ENCODE measurements around the gene SUGCT. TPM values are rescaled to one million over a fixed set of nuclear protein-coding genes. Genes with fewer than 3 reads are reported as not detected.

SUGCT gene
- total RNA-seq, 3 donors from 2014 or later, result 2.3 to 4.5 (median 4.0) TPM

GRCh38 chr7:40826411-40827221, 691.8 kb downstream of the SUGCT start:
- no peak for DNase-seq (ENCODE audit: low spot score in 2 of 2)
- intact Hi-C loops (cut with DNase I; ENCODE audit: low total_unique reads), result no loop called here
- TF ChIP-seq CTCF (IDR thresholded peaks at IDR 0.05) (no peak), POLR2A (IDR thresholded peaks at IDR 0.05) (no peak), POLR2AphosphoS5 (IDR thresholded peaks at IDR 0.05) (no peak)
- H3K4me3 ChIP-seq, result no peak overlapping the region
- no peaks in the 10 kb centered on the region for H3K9me3 ChIP-seq
- no peaks in the 10 kb centered on the region for H3K27me3 ChIP-seq
- H3K4me1 ChIP-seq, result peaks cover 0 to 8% of the 10 kb centered on the region in 2 donors
- H3K27ac ChIP-seq, result peak overlapping the region; percentile 62 to 86
- no peaks in the 10 kb centered on the region for H3K36me3 ChIP-seq

- H3K27me3 ChIP-seq, result no peaks in the 10 kb centered on the region
- peak overlapping the region; percentile 62 to 86 for H3K27ac ChIP-seq
- peak in 1 of 2 donors; percentile 33 for DNase-seq (ENCODE audit: low spot score in 2 of 2)
Measured at GRCh38 chr7:40827222-40828085, 692.6 kb downstream of the SUGCT start.

GRCh38 chr7:40828686-40829600, 694.1 kb downstream of the SUGCT start:
- no peak overlapping the region for H3K27ac ChIP-seq

More at GRCh38 chr7:40827222-40828085, 692.6 kb downstream of the SUGCT start:
- H3K36me3 ChIP-seq, result no peaks in the 10 kb centered on the region
- no peaks in the 10 kb centered on the region for H3K9me3 ChIP-seq
- TF ChIP-seq CTCF (IDR thresholded peaks at IDR 0.05), result no peak
- no peak for TF ChIP-seq POLR2A (IDR thresholded peaks at IDR 0.05)
- no peak for TF ChIP-seq POLR2AphosphoS5 (IDR thresholded peaks at IDR 0.05)
- intact Hi-C loops (cut with DNase I; ENCODE audit: low total_unique reads), result no loop called here
- peaks cover 0 to 8% of the 10 kb centered on the region in 2 donors for H3K4me1 ChIP-seq
- no peak overlapping the region for H3K4me3 ChIP-seq

More at GRCh38 chr7:40828686-40829600, 694.1 kb downstream of the SUGCT start:
- no peaks in the 10 kb centered on the region for H3K36me3 ChIP-seq
- peaks cover 0 to 8% of the 10 kb centered on the region in 2 donors for H3K4me1 ChIP-seq
- no peak for TF ChIP-seq CTCF (IDR thresholded peaks at IDR 0.05)
- TF ChIP-seq POLR2AphosphoS5 (IDR thresholded peaks at IDR 0.05), result no peak
- TF ChIP-seq POLR2A (IDR thresholded peaks at IDR 0.05), result no peak
- H3K9me3 ChIP-seq, result no peaks in the 10 kb centered on the region
- intact Hi-C loops (cut with DNase I; ENCODE audit: low total_unique reads), result no loop called here
- H3K4me3 ChIP-seq, result no peak overlapping the region
- DNase-seq (ENCODE audit: low spot score in 2 of 2), result no peak
- no peaks in the 10 kb centered on the region for H3K27me3 ChIP-seq
